A549 (cell line): Measurements from ENCODE around the gene KCTD1.

Source experiments
- CTCF ChIP-seq: fragments of >200 bp; sonication (Bioruptor Twin); formaldehyde crosslinking; IDR thresholded peaks from 3 replicates; pipeline ENCODE4 v1.5.1; 2016
- FOXS1 ChIP-seq: fragments of 250-450 bp; sonication (Bioruptor Pico); IDR thresholded peaks from 2 replicates; pipeline ENCODE4 v1.5.0; 2020; ENCODE audit warnings: mild to moderate bottlenecking, moderate library complexity
- TF ChIP-seq, protein P1 (sequence below): fragments of >200 bp; sonication (Bioruptor Twin); formaldehyde crosslinking; IDR thresholded peaks from 3 replicates; pipeline ENCODE4 v1.6.1; 2016

- TF ChIP-seq CTCF (no peak), FOXS1 (CRISPR knock-in tag) (no peak)
- TF ChIP-seq, protein P1, sequence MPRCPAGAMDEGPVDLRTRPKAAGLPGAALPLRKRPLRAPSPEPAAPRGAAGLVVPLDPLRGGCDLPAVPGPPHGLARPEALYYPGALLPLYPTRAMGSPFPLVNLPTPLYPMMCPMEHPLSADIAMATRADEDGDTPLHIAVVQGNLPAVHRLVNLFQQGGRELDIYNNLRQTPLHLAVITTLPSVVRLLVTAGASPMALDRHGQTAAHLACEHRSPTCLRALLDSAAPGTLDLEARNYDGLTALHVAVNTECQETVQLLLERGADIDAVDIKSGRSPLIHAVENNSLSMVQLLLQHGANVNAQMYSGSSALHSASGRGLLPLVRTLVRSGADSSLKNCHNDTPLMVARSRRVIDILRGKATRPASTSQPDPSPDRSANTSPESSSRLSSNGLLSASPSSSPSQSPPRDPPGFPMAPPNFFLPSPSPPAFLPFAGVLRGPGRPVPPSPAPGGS, result no peak
These were observed 13.4 kb upstream of the KCTD1 start for GRCh38 chr18:26561769-26562168.
